Central memory CD4-positive, alpha-beta T cell (primary cell): ENCODE measurements around the gene RPL39L.
"Not testable (repeated sequence)": the region's sequence is repeated elsewhere in the genome, so short reads cannot be mapped to it uniquely, and the experiment has no call there.

Experiments
- DNase-seq: peaks from one replicate; pipeline ENCODE4 v3.0.0; 2022
- total RNA-seq, 3 experiments: gene quantifications; one replicate each; lab custom pipeline; 2026; lab: John Stamatoyannopoulos, UW

The RPL39L gene
- 0.71 to 2.5 (median 1.2) reads per million in 3 experiments for total RNA-seq

DNA sequence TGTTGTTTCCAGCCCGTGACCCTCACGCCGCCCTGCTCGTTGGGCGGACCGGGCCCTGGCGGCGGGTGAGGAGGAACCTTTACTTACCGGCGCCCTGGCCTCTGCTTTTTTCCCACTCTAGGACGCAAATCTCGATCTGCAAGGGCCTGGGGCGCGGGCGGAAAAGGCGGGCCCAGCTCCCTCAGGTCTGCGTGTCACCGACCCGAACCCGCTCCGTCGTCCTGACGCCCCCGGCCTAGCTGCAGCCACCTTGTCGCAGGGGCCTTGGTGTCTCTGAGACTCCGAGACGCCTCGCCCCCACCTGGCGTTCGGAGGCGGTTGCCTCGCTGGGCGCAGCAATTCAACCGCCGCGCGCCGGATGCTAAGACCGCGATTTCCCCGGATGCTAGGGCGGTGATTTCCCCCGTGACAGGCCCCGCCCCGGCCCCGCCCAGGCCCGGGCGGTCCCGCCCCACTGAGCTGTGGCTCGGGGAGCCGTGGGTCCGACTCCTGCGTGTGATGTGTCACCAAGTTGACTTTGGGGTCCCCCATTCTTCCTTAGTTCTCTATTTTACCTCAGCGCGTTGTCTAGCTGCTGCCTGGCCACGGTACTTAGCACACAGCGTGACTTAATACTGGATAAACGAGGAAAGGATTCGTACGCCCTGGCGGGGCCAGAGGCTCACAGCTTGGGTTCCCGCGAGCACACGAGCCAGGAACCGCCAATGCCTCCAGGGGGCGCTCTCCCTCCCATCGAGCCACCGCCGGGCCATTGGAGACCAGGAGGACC lies at the start of gene RPL39L:
RPL39L (minus strand) TSS at position 371 of the 769 bp plus-strand sequence. CDS start 18,196 bp downstream, outside the sequence.
- DNase-seq: peak; percentile 91

DNA sequence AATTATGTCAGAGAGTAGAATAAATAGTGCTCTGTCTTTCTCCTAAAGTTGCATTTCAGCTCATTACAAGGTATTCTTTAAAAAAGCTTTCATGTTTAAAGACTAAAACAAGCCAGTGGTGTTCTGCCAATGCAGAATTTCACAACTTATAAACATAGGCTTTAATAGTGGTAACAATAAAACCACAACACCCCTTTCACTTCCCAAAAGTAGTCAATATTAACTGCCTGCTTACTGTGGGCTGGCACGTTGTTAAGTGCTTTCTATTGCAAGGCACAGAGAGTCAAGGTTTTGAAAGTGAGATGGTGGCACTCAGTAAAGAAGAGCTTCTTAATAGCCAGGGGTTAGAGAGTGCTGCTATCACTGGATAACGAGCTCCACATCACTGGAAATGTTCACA lies 49.6 kb upstream of the RPL39L start:
- DNase-seq: no peak

DNA sequence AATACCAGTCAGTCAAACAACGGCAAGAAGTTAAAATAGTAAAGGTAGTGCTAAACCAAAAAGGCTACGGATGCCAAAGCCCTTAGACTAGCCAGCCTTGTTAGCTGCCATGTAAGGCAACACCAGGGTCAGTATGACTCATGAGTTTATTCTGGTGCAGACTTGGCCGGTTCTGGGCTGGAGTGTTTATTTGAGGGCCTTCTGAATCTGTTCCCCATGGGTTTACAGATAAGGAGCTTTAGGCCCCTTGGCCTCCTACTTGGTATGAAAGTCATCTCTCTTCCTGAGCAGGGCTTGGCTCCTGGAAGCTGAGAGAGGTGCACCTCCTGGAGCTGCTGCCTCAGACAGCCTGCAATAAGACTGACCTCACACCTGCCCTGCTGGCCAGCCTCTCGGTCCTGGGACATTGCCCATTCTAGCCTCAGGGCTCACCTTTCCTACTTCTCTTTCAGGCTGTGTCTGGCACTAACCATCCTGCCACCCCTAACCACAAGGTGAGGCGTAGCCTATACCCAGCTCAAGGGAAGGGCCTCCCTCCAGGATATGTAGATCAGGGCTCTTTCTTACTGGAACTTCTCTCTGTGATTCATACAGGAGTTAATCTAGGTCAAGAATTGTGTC lies 47.6 kb upstream of the RPL39L start:
- DNase-seq: no peak

DNA sequence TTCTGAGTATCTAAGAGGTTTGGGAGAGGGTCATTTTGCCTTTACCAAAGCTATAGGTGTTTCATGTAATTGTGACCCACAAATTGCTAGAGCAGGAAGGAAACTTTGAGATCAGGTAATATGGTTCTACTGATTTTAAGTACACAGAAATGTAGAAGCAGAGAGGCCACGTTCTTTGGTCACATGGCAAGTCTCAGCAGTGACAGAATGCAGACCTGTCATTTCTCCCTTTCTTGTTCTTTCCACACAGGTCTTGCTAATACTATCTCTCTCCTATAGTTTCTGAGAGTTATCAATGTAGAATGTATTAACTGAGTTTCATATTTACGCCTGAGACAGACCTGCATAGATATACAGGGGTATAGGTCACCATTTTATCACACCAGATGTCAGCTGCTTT lies 47.1 kb upstream of the RPL39L start:
- no peak for DNase-seq

DNA sequence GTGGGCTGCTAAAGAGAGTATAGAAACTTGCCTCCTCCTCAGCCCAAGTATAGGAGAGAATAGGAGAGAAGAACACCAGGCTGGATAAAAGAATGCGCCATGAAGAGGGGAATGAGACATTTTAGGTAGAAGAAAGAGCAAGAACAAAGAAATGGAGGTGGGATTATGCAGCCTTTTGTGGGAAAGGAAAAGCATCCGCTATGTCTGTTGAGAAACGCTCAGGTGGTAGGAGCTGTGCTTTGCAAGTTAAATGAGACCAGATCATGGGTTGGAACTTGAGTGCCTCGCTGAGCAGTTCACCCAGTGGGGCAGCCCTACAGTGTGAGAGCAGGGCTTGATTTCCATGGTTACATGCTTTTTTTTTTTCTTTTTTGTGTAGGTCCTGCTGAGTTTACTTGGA lies 46.5 kb upstream of the RPL39L start:
- no peak for DNase-seq

DNA sequence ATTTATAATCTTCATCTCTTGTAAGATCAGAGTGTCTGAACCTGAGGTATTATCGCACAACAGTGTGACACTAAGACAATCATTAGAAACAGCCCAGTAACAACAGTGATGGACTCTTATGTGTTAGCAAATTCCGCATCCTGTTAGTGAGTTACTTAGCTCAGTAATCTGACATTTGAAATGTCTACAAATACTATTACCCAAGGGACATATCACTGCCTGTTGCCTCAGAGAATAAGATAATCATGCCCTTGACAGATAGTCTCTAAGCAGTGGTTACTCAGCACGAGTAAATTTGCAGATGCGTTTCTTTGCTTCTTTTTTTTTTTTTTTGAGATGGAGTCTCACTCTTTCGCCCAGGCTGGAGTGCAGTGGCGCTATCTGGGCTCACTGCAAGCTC lies 44.6 kb upstream of the RPL39L start:
- DNase-seq: no peak

DNA sequence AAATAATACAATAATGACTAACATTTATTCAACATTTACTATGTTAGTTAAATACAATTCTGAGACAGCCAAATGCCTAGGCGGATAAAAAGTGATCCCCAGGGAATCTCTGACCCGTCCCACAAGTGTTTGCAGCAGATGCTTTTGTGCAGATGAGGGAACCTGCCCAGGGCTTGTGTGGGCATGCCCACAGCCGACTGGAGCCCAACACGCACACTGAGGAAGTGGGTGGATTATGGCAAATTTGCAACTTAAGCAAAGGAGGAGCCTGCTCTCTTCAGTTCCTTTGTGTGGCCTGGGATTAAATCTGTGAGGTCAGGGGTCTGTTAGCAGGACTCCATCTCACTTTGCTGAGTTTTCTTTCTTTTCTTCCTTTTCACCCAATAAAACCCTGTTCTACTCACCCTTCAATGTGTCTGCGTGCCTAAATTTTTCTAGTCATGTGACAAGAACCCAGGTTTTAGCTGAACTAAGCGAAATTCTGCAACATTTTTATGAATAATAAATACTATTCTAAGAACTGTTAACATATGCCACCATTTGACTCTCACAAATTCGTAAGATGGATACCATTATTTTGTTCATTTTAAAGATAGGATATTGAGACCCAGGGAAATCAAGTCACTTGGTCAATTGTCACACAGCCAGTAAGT lies 44.0 kb upstream of the RPL39L start:
- no peak for DNase-seq

DNA sequence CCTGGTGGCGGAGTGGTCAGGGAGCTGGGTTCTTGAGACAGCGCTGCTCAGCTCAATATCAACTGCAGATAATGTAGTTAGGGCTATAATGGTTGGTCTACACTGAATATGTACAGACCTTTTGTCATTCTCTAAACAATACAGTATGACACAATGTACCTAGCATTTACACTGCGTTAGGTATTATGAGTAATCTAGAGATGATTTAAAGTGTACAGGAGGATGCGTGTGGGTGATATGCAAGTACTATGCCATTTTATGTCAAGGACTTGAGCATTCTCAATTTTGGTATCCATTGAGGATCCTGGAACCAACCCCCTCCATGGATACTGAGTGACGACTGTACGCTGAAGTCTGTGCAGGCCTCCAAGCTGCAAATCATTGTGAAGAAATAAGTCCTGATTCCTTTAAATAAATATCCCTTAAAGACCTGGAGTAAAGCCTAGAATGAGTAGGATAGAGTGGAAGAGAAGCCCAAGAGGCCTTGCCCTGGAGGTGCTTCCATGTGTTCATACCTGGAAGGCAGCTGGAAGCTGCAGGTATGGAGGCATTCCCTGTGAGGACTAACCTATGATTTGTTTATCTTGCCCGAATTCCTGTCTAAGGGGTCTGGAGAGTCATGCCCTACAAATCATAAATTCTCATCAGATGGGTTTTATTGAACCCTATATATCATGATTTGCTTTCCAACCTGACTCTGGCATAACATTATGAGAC lies 42.3 kb upstream of the RPL39L start:
- DNase-seq: no peak

DNA sequence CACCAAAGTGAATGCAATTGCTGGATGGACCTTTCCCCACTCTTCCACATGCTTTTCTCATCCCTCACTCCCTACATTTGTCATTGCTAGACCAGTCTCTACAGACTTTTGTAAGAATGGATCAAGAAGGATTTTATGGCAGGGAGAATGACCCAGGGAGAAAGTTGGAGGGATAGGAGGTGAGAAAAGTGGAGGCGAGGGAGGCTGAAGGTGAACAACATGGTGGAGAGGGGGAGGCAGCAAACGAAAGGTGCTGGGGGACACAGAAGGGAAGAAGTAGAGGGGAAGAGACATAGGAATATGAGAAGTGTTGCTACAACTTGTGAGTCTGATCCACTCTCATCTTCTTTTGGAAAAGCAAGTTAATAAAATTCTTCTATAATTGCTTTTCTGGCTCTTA lies 33.6 kb upstream of the RPL39L start:
- no peak for DNase-seq

DNA sequence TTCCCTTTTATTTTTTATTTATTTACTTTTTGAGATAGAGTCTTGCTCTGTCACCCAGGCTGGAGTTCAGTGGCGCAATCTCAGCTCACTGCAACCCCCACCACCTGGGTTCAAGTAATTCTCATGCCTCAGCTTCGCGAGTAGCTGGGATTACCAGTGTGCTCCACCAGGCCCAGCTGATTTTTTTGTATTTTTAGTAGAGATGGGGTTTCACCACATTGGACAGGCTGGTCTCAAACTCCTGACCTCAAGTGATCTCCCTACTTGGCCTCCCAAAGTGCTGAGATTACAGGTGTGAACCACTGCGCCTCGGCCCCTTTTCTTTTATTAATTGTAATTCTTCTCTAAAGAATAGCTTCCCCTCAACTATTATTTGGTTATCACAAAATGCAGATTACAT lies 31.6 kb upstream of the RPL39L start:
- not testable (repeated sequence) for DNase-seq

DNA sequence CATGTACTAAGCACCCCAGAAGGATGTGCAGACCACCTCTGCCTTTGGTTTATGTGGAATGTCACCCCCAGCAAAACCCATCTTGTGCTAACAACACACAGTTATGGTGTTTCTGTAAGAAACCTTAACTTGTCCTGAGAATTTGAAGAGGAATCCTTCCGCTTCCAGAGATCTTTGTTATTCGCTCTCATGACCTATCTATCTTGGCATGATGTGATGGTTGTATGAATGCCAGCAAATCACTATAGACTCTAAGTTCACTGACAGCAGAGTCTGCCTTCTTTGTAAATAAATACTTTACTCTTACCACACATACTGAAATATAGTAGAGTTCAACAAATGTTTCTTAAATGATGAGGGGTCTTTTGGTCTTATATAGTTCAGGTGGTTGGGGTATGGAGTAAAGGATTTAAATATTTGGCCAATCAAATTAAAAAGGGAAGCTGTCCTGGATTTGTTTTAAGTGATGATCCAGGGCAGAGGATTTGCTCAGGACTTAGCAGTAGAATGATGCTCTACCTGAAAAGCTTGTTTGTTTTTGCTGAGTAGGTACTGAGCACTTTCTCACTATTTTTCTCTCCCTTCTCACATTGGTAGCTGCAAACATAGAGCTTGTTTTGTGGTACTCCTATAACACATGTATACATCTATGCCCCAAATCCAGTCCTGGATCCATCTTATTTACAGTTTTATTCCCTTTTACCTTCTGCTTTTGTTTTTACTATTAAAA lies 30.1 kb upstream of the RPL39L start:
- DNase-seq: no peak

DNA sequence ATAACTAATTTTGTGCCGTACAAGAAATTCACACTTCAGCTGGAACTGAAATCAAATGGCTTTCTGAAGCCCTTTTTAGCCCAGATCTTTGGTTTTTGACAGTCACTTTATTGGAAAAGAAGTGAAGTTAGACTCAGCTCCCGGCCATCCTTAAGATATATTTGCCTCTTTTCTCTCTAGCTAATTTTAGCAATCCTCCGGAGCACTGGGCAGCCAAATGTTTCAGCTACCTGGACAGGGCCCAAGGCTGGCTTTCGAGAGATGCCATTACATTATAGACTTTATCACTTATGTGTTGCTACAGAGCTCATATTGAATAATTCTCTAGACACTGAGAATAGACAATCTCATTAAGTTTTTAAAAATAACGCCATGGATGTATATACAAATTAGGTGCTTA lies 28.5 kb upstream of the RPL39L start:
- DNase-seq: no peak

DNA sequence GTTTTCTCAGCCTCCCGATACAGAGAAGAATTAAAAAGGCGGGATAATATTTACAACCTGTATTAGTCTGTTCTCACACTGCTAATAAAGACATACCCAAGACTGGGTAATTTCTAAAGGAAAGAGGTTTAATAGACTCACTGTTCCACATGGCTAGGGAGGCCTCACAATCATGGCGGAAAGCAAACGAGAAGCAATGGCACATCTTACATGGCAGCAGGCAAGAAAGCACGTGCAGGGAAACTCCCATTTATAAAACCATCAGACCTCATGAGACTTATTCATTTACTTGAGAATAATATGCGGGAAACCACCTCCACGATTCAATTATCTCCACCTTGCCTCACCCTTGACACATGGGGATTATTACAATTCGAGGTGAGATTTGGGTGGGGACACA lies 27.5 kb upstream of the RPL39L start:
- no peak for DNase-seq

DNA sequence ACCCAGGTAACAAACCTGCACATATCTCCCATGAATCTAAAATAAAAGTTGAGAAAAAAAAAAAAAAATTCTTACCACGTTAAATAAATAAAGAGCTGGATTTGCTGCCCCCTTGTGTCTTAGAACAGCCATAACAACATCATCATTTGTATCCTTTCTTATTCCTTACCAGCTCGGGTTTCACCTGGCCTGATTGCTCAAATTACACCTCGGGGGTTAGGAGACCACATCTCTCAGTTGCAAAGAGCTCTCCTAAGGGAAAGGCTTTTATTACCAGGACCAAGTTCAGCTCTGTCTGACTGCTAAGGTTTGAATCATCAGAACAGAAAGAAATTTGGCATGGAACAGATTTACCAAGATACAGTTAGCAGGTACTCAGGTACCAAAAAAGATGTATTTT lies 25.8 kb upstream of the RPL39L start:
- DNase-seq: peak; percentile 62

DNA sequence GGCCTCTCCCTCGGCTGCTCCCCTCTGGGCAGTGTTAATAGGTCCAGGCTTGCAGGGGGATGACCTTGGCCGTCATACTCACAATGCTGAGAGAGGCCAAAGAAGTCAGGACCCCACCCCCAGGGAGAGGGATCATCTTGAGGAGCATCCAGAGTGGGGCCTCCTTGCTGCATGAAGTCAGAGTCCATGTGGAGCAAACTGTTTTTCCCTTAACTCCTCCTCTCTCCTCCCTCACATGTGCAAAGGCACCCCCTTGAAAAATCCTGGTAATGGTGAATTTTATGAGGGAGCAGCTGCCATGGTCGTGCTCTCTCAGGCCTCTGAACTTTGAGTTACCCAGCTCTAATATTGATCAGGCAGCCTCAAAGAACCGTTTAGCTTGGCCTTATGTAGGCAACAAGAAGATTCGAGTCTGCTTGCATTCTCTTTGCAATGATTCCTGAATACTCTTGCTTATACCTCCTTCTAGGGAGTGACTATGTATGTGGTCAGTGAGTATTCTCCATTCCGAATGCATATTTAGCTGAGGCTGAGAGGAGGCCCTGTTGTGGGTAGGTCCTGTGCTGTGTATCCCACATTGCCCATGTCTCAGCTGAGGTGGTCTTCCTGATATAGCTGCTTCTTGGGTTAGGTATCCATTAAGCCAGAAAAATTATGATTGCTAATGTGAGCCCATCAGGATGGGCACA lies 23.1 kb upstream of the RPL39L start:
- no peak for DNase-seq

DNA sequence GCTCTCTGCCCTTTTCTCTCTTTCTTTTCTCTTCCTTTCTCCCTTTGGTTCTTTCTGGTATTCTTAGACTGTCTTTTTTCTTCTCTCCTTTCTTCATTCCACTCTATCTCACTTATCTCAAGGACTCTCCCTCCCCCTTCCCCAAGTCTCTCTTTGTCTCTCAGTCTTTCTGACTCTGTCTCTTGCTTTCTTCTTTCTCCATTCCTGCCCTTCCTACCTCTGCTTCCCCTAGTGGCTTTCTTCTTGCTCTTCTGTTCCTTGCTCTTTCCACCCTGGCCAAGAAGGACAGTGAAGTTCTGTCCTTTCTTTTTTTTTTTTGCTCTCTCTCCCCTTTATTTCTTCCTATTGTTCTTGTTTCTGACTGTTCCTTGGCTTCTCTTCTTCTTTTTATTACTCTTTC lies 22.3 kb upstream of the RPL39L start:
- no peak for DNase-seq

DNA sequence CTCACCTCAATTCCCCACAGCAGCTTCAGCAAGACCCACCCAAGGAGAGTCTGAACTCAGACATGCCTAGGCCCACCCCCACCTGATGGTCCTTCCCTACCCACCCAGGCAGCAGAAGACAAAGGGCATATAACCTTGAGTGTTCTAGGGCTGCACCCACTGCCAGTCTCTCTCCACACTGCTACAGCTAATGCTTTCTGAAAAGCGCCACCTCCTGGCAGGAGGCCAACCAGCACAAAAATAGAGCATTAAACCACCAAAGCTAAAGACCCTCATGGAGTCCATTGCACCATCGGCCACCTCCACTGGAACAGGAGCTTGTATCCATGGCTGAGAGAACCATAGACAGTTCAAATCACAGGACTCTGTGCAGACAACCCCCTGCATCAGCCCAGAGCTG lies 11.3 kb upstream of the RPL39L start:
- peak; percentile 46 for DNase-seq

DNA sequence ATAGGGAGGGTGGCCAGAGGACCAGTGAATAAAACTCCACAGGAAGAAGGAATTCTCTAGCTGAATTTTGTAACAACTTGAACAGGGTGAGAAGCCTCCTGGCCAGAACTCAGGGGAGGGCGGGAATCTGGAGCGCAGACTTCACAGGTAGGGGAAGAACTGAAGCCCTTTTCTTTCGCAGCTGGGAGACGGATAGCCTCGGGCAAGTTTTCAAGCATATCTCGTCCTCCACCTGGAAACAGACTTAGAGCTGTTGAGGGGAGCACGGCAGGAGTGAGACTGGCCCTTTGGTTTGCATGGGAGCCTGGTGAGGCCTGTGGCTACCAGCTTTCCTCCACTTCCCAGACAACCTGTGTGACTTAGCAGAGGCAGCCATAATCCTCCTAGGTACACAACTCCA lies 10.9 kb upstream of the RPL39L start:
- DNase-seq: no peak

DNA sequence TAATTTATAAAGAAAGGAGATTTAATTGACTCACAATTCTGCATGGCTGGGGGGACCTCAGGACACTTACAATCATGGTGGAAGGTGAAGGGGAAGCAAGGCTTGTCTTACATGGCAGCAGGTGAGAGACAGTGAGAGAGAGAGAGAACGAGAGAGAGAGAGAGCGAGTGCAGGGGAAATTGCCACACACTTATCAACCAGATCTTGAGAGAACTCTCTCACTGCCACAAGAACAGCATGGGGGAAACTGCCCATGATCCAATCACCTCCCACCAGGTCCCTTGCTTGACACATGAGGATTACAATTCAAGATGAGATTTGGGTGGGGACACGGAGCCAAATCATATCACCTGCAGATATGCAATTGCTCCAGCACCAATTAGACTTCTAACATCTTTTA lies 7.1 kb upstream of the RPL39L start:
- DNase-seq: no peak

DNA sequence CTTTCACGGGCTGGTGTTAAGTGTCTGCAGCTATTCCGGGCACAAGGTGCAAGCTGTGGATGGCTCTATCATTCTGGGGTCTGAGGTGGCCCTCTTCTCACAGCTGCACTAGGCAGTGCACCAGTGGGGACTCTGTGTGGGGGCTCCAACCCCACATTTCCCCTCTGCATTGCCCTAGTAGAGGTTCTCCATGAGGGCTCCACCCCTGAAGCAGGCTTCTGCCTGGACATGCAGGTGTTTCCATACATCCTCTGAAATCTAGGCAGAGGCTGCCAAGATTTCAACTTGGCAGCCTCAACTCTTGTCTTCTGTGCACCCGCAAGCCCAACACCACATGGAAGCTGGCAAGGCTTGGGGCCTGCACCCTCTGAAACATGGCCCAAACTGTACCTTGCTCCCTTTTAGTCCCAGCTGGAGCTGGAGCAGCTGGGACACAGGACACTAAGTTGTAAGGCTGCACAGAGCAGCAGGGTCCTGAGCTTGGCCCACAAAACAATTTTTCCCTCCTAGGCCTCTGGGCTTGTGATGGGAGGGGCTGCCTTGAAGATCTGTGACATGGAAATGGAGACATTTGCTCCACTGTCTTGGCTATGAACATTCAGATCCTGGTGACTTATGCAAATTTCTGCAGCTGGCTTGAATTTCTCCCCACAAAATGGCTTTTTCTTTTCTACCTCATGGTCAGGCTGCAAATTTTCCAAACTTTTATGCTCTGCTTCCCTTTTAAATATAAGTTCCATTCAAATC lies 6.0 kb upstream of the RPL39L start:
- no peak for DNase-seq

DNA sequence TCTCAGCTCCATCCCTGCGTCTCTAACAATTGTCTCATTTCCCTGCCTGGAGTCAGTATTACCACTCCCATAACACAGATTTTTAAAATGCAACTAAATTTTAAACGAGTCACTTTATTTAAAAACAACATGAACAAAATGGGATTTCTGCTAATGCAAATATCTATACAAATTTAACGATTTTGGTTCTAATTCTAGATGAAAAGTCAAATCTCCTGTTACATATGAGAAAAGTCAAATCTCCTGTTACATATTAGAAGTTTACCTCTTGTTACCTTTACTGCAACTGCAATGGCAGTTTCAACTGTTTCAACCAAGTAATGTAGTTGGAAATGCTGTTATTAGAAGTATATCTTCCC lies 578 bp upstream of the RPL39L start:
- no peak for DNase-seq
